RWPE2 (cell line): ENCODE measurements around the gene PKM.

Source experiments
- ATAC-seq: fragments of 200-7000 bp; cut with Tn5 transposase; 3 replicates; pipeline ENCODE4 v1.9.1; 2021; ENCODE audit warnings: low read depth
- DNase-seq: peaks from one replicate; pipeline ENCODE4 v3.0.0-alpha.2; 2020; ENCODE audit warnings: low spot score
- H3K27ac ChIP-seq: fragments of 450-650 bp; 2 replicates; pipeline ENCODE4 v1.5.1; 2017; ENCODE audit warnings: mild to moderate bottlenecking; ENCODE audit not compliant: poor library complexity, severe bottlenecking
- H3K27me3 ChIP-seq: fragments of 250-450 bp; sonication (Bioruptor Pico); 2 replicates; pipeline ENCODE4 v1.5.1; 2021; ENCODE audit warnings: mild to moderate bottlenecking, moderate library complexity; ENCODE audit not compliant: insufficient read depth, poor library complexity, severe bottlenecking
- H3K36me3 ChIP-seq: fragments of 250-450 bp; sonication (Bioruptor Pico); 2 replicates; pipeline ENCODE4 v1.5.1; 2020; ENCODE audit warnings: low read depth, mild to moderate bottlenecking, moderate library complexity
- H3K4me1 ChIP-seq: fragments of 250-450 bp; sonication (Bioruptor Pico); 2 replicates; pipeline ENCODE4 v1.5.1; 2021; ENCODE audit warnings: mild to moderate bottlenecking, moderate library complexity; ENCODE audit not compliant: insufficient read depth, poor library complexity, severe bottlenecking
- H3K4me3 ChIP-seq: fragments of 250-450 bp; sonication (Bioruptor Pico); 2 replicates; pipeline ENCODE4 v1.5.1; 2021; ENCODE audit warnings: mild to moderate bottlenecking, moderate library complexity; ENCODE audit not compliant: severe bottlenecking
- H3K9me3 ChIP-seq: fragments of 250-450 bp; sonication (Bioruptor Pico); 2 replicates; pipeline ENCODE4 v1.5.1; 2021; ENCODE audit warnings: mild to moderate bottlenecking, moderate library complexity; ENCODE audit not compliant: severe bottlenecking
- TF ChIP-seq, protein P1 (sequence below): fragments of 450-650 bp; IDR thresholded peaks from one replicate; pipeline ENCODE4 v1.5.1; 2017; ENCODE audit warnings: mild to moderate bottlenecking, moderate library complexity; ENCODE audit not compliant: poor library complexity, severe bottlenecking

PKM gene

DNA sequence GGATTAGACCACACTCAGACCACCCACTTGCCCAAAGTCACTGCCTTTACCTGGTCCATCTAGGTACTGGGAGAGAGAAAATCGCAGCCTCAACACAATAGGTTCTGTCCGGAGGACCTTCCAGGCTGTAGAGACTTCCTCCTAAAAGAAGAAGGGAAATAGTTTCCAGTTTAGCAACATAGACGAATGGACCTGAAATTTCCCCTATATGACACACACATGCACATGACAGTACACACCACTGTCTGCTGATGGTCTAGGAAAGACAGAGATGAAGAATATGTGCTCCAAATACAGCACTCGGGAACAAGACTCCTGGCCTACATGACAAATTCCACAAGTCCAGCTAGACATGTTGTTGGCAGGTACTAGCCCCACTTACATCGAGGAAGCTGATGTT lies 34.0 kb upstream of the PKM start:
- Histone ChIP-seq H3K27me3 (no peaks in the 10 kb centered on the region), H3K36me3 (peaks cover 91% of the 10 kb centered on the region), H3K27ac (no peak overlapping the region), H3K4me3 (no peak overlapping the region), H3K9me3 (no peaks in the 10 kb centered on the region), H3K4me1 (no peaks in the 10 kb centered on the region)
- TF ChIP-seq, protein P1, sequence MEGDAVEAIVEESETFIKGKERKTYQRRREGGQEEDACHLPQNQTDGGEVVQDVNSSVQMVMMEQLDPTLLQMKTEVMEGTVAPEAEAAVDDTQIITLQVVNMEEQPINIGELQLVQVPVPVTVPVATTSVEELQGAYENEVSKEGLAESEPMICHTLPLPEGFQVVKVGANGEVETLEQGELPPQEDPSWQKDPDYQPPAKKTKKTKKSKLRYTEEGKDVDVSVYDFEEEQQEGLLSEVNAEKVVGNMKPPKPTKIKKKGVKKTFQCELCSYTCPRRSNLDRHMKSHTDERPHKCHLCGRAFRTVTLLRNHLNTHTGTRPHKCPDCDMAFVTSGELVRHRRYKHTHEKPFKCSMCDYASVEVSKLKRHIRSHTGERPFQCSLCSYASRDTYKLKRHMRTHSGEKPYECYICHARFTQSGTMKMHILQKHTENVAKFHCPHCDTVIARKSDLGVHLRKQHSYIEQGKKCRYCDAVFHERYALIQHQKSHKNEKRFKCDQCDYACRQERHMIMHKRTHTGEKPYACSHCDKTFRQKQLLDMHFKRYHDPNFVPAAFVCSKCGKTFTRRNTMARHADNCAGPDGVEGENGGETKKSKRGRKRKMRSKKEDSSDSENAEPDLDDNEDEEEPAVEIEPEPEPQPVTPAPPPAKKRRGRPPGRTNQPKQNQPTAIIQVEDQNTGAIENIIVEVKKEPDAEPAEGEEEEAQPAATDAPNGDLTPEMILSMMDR = no peak
- ATAC-seq (no peak), DNase-seq (no peak)

DNA sequence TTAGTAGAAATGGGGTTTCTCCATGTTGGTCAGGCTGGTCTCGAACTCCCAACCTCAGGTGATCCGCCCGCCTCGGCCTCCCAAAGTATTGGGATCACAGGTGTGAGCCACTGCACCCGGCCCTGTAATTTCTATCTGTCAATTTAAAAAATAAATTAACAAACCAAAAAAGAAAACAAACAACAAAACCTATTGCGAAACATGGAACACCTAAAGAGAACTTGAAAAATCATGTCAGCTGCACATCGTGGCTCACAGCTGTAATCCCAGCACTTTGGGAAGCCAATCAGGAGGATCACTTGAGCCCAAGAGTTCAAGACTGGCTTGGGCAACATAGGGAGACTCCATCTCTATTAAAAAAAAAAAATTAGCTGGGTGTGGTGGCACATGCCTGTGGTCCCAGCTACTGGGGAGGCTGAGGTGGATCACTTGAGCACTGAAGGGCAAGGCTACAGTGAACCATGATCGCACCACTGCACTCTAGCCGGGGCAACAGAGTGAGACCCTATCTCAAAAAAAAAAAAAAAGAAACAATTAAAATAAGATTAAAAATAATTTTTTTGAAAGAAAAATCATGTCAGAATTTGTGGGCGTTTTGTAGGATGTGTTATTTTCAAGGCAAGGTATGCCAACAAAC lies 21.8 kb upstream of the PKM start:
- H3K27ac ChIP-seq = no peak overlapping the region
- no peaks in the 10 kb centered on the region for H3K9me3 ChIP-seq
- H3K4me1 ChIP-seq = no peaks in the 10 kb centered on the region
- no peaks in the 10 kb centered on the region for H3K27me3 ChIP-seq
- no peak for ATAC-seq
- peaks cover 95% of the 10 kb centered on the region for H3K36me3 ChIP-seq
- DNase-seq = no peak
- no peak overlapping the region for H3K4me3 ChIP-seq
- TF ChIP-seq, protein P1 = no peak

DNA sequence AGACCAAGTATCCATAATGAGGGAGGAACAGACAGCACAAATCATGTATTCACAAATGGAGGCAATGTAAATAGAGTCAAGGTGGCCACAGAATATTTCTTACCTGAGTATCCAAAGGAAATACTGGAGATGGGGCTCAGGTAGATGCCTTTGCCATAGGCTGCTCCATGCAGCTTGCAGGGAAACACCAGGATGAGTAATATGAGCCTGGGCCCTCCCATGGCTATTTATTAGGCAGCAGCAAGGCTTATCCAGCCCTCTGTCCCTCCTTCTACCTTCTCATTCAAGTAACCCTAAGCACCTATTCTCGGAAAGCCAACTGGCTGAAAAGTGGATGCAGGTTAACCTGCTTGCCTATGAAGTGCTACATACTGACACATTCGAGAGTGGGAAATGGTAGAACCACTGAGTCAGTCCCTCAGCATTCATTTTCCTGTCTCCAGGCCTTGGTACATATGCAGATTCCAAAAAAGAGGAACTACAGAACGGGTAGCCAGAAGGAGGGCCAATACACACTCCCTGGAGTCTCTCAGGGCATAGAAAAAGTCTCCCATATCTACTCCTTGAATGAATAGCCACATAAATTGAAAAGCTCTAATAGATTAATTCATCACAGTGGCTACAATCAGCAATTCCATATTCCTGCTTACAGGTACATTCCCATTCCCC lies 18.3 kb upstream of the PKM start:
- Histone ChIP-seq H3K4me1 (no peaks in the 10 kb centered on the region), H3K4me3 (no peak overlapping the region), H3K27ac (no peak overlapping the region), H3K9me3 (no peaks in the 10 kb centered on the region), H3K36me3 (peaks cover 93% of the 10 kb centered on the region), H3K27me3 (no peaks in the 10 kb centered on the region)
- TF ChIP-seq, protein P1 = no peak
- no peak for DNase-seq
- ATAC-seq = 0 out of 3 replicates have a peak, but pooled peaks have one; percentile 55

DNA sequence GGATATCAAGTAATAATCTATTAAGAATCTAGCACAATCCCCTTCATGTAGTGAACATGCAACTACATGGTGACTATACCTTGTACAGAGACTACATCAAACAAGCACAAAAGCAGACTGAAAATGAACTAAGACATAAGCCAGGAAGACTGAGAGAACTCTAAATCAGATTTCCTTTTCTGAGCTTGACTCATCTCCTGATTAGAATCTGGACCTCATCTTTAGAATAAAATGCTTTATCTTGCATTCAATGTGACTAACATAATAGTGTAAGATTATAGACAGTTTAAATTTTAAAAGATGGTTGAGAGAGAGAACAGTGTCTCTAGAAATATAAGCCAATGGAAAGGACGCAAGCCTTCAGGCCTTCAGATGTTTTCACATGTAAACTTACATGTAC lies 17.5 kb upstream of the PKM start:
- Histone ChIP-seq H3K4me1 (no peaks in the 10 kb centered on the region), H3K9me3 (no peaks in the 10 kb centered on the region), H3K4me3 (no peak overlapping the region), H3K36me3 (peaks cover 88% of the 10 kb centered on the region), H3K27ac (no peak overlapping the region), H3K27me3 (no peaks in the 10 kb centered on the region)
- no peak for ATAC-seq
- DNase-seq = no peak
- TF ChIP-seq, protein P1 = no peak
